Fibroblast of lung (primary cell): ENCODE data around the gene TMEM134.

Experiments used
- CTCF ChIP-seq, 2 donors: IDR thresholded peaks in 1 of 2; conservative IDR thresholded peaks in 1 of 2; 1 replicate in 1 of 2; 2 replicates in 1 of 2; pipeline ENCODE4 v1.5.1; 2011 to 2012; ENCODE audit warnings: low read length in 2 of 2, control low read depth in 1 of 2, inconsistent platforms in 1 of 2, low read depth in 1 of 2, mild to moderate bottlenecking in 1 of 2
- EZH2 ChIP-seq: IDR thresholded peaks from 2 replicates; pipeline ENCODE4 v1.5.1; 2012; ENCODE audit warnings: low read length, control low read depth, mild to moderate bottlenecking; ENCODE audit errors: missing control alignments

DNA sequence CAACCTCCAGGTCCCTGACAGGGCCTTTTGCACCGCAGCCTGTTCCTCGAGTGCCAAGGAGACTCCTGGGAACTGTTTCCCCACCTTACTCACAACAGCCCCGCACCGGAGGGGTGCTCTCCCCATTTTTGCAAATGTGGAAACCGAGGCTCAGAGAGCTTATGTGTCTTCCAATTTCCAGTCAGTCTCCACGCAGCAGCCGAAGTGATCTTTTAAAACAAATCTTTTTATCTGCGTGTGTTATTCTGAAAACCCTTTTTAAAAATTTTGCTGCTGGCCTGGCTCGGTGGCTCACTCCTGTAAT lies 409 bp upstream of the TMEM134 start:
- TF ChIP-seq CTCF (conservative IDR thresholded peaks at IDR 0.05 in 1 of 2, IDR thresholded peaks at IDR 0.05 in 1 of 2; ENCODE audit: low read depth in 1 of 2, low read length in 2 of 2) (no peak), EZH2 (no peak)
